HG03521 (cell line): ENCODE results near the gene MSL2.
"Not testable (repeated sequence)": the region's sequence is repeated elsewhere in the genome, so short reads cannot be mapped to it uniquely, and the experiment has no call there.

ENCODE experiments used
- ATAC-seq: cut with Tn5 transposase; IDR thresholded peaks from one replicate; pipeline ENCODE4 v1.9.1; 2021; ENCODE audit warnings: mild to moderate bottlenecking, moderate library complexity; ENCODE audit not compliant: unreplicated experiment

MSL2 gene

GRCh38 chr3:136149667-136150066, 46.5 kb downstream of the MSL2 start:
- ATAC-seq = no peak

DNA sequence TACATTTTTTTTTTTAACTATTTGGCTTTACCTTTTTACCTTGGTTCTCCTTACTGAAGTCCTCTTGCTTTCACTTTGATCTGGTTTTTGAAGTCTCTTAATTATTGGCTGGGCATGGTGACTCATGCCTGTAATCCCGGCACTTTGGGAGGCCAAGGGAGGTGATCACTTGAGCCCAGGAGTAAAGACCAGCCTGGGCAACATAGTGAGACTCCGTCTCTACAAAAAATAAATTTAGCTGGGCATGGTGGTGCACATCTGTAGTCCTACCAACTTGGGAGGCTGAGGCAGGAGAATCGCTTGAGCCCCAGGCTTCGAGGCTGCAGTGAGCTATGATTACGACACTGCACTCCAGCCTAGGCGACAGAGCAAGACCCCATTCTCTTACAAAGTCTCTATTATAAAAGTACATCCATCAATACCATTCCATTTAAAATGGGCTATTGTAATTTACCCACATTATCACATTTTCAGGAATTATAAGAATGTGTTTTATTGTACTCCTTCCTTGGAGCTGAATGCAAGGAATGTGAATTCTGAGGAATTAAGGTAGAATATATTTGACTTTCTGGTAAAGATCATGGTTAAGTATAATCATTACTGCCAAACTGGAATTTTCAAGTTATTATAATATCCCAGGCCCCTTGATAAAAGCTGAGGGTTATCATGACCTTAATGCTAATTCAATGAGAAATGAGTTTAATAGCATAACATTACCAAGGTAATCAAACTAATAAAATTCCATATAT, 49.0 kb downstream of the MSL2 start:
- ATAC-seq = no peak

DNA sequence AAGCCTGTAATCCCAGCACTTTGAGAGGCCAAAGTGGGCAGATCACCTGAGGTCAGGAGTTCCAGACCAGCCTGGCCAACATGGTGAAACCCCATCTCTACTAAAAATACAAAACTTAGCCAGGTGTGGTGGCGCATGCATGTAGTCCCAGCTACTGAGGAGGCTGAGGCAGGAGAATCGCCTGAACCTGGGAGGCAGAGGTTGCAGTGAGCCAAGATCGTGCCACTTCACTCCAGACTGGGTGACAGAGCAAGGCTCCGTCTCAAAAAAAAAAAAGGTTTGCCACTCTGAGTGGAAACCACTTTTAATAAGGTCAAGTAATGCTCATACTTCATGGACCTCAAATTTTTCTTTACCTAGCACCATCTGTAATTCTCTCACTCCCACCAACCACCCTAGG, 51.7 kb downstream of the MSL2 start:
- not testable (repeated sequence) for ATAC-seq

GRCh38 chr3:136142592-136142991, 53.5 kb downstream of the MSL2 start:
- ATAC-seq = no peak

- ATAC-seq = no peak
These were observed 54.2 kb downstream of the MSL2 start for GRCh38 chr3:136141891-136142290.

DNA sequence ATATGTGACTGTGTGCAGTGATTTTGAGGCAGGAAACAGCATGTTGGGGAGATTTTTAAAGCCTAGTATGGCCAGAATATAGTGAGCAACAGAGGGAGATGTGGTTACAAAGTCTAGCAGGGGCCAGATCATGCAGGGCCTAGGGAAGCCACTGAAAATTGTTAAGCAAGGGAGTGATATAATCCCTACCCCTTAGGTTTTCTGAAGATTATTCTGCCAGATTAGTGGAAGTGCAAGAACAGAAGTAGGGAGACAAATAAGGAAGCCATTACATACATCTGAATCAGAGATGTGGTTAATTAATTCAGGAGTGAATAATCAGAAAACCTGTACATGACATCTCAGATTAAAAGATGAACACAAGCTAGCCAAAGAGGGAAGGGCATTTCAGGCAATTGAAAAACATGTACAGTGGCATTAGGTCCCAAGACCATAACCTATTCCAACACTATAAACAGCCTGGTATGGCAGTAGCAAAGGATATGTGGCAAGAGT, 54.8 kb downstream of the MSL2 start:
- no peak for ATAC-seq

DNA sequence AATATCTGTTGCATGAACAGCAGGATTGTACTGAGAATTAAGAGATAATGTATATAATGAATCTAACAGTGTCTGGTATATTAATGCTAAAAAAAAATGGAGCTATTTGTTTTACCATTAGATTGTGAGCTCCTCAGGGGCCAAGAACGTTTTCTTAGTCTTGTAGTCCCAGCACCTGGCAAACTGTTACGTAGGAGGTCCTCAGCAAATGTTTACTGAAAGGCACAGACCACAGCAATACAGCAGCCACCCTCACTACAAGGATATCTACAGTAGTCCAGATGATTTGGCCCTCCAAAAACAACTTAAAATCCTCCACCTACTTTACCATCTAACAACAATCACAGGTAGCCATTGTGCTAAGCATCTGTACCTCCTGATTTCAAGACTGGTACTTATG, 59.7 kb downstream of the MSL2 start:
- ATAC-seq = no peak

GRCh38 chr3:136135039-136135802, 60.9 kb downstream of the MSL2 start:
- ATAC-seq = no peak

DNA sequence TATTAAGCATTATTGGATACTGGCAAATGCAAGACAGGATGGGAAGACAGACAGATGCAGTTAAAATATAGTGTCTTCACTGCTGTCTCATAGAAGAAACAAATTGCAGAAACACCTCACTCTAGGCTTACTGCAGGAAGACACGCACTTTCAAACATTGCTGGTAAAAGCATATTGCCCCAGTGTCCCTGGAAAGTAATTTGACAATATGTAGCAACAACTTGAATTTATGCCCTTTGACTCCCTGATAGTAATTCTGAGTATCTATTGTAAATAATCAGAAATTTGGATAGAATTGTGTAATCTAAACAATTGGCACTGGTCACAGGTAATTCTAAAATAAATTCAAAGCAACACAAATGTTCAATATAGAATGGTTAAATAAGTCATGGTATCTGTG, 62.0 kb downstream of the MSL2 start:
- no peak for ATAC-seq

- not testable (repeated sequence) for ATAC-seq
These were observed 64.5 kb downstream of the MSL2 start for GRCh38 chr3:136131647-136132046.

DNA sequence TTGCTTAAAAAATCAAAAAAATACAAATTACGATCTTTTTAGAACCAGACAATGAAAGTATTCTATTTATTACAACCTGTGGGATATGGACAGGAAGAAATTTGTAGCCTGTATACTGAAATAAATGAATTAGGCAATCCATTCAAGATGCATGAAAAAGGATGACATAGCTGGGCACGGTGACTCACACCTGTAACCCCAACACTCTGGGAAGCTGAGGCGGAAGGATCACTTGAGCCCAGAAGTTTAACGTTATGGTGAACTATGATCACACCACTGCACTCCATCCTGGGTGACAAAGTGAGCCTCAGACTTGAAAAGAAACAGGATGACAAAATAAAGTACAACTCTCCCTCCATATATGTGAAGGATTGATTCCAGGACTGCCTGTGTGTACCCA, 74.1 kb downstream of the MSL2 start:
- no peak for ATAC-seq

DNA sequence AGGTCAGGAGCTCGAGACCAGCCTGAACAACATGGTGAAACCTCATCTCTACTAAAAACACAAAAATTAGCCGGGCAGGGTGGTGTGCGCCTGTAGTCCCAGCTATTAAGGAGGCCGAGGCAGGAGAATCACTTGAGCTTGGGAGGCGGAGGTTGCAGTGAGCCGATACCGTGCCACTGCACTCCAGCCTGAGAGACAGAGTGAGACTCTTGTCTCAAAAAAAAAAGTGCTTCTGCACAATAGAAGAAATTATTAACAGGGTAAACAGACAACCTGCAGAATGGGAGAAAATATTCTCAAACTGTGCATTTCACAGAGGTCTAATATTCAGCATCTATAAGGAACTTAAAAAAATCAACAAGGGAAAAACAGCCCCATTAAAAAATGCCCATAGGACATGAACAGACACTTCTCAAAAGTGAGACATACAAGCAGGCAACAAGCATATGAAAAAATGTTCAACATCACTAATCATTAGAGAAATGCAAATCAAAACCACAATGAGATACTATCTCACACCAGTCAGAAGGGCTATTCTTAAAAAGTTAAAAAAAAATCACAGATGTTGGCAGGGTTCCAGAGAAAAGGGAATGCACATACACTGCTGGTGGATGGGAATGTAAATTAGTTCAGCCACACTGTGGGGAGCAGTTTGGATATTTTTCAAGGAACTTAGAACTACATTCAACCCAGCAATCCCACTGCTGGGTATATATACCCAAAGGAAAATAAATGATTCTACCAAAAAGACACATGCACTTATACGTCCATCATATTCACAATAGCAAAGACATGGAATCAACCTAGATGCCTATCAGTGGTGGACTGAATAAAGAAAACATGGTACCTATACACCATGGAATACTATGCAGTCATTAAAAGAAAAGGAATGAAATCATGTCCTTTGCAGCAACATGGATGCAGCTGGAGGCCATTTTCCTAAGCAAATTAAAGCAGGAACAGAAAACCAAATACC, 75.5 kb downstream of the MSL2 start:
- ATAC-seq = peak; percentile 77

DNA sequence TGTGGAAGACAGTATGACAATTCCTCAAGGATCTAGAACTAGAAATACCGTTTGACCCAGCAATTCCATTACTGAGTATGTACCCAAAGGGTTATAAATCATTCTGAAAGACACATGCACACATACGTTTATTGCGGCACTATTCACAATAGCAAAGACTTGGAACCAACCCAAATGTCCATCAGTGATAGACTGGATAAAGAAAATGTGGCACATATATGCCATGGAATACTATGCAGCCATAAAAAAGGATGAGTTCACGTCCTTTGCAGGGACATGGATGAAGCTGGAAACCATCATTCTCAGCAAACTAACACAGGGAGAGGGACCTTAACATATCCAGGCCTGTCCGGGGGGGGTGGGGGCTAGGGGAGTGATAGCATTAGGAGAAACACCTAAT, 76.4 kb downstream of the MSL2 start:
- not testable (repeated sequence) for ATAC-seq

GRCh38 chr3:136119332-136119731, 76.8 kb downstream of the MSL2 start:
- not testable (repeated sequence) for ATAC-seq

DNA sequence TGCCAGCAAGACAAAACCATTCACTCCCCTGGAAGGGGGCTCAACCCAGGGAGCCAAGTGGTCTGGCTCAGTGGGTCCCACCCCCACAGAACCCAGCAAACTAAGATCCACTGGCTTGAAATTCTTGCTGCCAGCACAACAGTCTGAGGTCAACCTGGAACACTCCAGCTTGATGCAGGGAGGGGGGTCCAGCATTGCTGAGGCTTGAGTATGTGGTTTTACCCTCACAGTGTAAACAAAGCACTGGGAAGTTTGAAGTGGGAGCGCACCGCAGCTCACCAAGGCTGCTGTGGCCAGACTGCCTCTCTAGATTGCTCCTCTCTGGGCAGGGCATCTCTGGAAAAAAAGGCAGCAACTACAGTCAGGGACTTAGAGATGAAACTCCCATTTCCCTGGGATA, 81.7 kb downstream of the MSL2 start:
- no peak for ATAC-seq

DNA sequence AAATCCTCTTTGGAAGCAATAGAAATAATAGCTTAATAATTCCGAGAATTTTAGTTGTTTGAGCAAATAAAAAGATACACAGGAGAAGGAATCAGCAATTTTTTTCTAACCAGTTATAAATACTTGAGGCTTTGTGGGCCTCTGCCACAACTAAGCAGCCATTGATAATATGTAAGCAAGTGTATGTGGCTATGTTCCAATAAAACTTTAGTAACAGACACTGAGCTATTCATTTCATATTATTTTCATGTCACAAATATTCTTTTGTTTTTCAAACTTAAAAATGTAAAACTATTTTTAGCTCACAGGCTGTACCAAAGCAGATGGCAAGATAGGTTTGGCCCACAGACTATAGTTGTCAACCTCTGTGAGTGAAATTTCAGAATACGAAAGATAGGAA, 85.7 kb downstream of the MSL2 start:
- ATAC-seq = no peak

DNA sequence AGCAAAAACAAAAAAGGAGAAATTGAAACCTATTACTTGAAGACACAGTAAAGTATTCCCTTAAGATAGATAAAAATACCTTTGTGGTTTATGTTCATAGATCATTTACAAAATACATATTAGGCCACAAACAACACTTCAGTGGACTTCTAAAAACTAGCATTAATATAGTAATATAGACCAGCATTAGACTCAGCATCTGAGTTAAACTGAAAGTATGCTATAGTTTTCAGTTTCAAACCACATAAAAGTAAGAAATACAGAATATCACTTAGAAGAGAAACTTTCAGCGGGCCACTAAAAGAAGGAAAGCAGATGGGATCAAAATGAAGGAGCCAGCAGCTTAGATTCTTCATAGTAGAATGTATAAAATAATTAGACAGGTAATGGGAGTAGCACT, 86.6 kb downstream of the MSL2 start:
- ATAC-seq = peak; percentile 95

DNA sequence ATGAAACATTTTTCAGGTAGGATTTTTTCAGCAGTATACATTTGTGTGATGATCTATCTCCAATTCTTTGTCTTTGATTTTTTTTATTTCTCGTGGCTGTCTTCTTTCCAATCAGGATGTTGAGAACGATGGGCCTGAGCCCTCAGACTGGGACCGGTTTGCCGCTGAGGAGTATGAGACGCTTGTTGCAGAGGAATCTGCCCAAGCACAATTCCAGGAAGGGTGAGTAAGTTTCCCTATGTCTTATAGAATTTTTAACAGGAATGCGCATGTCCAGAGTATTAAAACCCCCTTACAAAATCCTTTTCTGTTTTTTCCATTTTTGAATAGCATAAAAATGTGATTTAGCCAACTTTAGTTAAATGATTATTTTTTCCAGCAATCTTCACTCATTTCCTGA, 90.0 kb downstream of the MSL2 start:
- no peak for ATAC-seq

GRCh38 chr3:136105044-136105443, 91.1 kb downstream of the MSL2 start:
- no peak for ATAC-seq
